ENCODE results near the gene GABBR2.

GABBR2 gene

DNA sequence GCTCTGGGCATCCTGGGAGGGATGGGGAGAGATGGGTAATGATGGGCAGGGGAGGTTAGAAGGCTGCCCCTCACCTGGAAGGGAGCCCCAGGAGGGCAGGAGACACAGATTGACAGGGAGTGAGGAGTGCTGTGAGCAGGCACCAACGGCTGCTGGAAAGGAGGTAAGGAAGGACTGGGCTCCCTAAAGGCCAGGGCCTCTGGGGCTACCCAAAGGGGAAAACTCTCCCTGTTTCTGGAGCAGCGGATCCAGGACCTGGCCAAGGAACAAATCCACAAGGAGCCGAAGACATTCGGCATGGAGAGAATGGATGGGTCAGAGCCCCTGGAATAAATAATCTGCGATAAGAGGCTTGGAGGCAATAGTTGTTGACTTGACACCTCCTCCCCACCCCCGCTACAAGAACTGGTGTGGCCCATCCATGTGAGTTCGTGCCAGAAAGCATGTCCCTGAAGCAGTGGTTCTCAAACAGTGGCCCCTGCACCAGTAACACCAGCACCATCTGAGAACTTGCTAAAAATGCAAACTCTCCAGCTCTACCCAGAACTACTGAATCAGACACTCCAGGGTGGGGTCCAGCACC lies 208.3 kb downstream of the GABBR2 start:
- no peaks in the 10 kb centered on the region for H3K36me3 Mint-ChIP-seq (ENCODE audit: low read depth)
- no peak overlapping the region for H3K4me3 Mint-ChIP-seq
- DNase-seq, result no peak
- H3K27me3 Mint-ChIP-seq, result peaks cover 16% of the 10 kb centered on the region
- no peaks in the 10 kb centered on the region for H3K9me3 Mint-ChIP-seq
- H3K4me1 Mint-ChIP-seq (ENCODE audit: low read depth), result no peaks in the 10 kb centered on the region
- H3K27ac Mint-ChIP-seq, result no peak overlapping the region

DNA sequence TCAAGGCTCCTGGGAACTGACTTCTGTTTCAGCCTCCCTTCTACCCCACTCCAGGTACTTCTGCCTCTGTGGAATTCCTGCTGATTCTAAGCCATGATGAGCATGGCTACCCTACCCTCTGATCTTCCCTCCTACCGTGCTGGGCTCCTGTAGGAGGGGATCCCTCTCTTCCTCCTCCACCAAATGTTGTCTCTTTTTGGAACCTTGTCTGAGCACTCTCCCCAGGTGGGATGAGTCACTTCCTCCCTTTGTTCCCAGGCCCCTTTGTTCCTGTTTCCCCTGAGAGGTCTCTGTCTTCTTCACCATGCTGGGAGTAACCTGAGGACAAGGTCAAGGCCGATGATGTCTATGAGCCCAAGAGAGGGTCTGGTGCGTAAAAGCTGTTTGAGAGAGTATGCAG lies 213.2 kb downstream of the GABBR2 start:
- Mint-ChIP-seq H3K27me3 (peaks cover 24% of the 10 kb centered on the region), H3K4me3 (no peak overlapping the region), H3K36me3 (ENCODE audit: low read depth) (no peaks in the 10 kb centered on the region), H3K9me3 (no peaks in the 10 kb centered on the region), H3K4me1 (ENCODE audit: low read depth) (no peaks in the 10 kb centered on the region), H3K27ac (no peak overlapping the region)
- no peak for DNase-seq

DNA sequence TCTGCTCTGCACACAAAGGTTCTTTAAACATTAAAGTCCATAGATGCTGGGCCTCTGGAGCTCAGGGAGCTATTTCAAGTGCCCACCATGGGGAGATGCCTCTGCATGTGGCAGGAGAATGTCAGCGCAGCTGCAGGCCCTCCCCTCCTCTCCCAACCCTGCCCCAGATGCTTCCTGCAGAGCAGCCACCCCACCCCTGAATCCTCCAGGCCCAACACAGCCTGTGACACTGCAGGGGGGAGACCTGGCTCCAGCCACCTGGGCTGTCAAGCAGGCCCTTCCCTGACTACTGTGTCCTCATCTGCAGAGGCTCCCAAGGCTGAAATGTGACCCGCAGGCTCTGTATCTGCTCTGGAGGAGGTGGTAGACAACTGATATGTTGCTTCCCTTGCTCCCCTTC lies 213.9 kb downstream of the GABBR2 start:
- Mint-ChIP-seq H3K9me3 (no peaks in the 10 kb centered on the region), H3K4me3 (no peak overlapping the region), H3K27ac (no peak overlapping the region), H3K4me1 (ENCODE audit: low read depth) (no peaks in the 10 kb centered on the region), H3K36me3 (ENCODE audit: low read depth) (no peaks in the 10 kb centered on the region), H3K27me3 (peaks cover 24% of the 10 kb centered on the region)
- DNase-seq, result no peak

DNA sequence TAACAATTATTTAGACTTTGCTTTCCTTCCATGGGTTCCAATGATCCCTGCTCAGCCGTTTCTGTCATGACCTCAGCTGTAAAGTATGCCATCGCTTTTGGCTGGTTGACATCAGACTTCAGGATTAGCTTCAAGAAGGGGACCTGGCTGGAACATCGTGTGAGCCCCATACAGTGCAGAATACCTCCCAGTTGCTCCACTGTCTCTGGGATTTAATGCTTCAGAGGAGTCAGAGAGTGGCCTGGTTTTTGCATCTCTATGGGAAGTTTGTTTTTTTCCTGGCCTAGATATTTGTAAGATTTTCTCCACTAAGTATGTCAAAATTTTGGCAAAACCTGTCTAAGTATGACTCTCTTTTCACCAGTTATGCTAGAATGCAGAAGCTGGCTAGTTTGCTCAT lies 216.9 kb downstream of the GABBR2 start:
- H3K9me3 Mint-ChIP-seq, result no peaks in the 10 kb centered on the region
- no peak overlapping the region for H3K4me3 Mint-ChIP-seq
- H3K27me3 Mint-ChIP-seq, result peaks cover 17% of the 10 kb centered on the region
- no peaks in the 10 kb centered on the region for H3K36me3 Mint-ChIP-seq (ENCODE audit: low read depth)
- no peak for DNase-seq
- no peak overlapping the region for H3K27ac Mint-ChIP-seq
- no peaks in the 10 kb centered on the region for H3K4me1 Mint-ChIP-seq (ENCODE audit: low read depth)

DNA sequence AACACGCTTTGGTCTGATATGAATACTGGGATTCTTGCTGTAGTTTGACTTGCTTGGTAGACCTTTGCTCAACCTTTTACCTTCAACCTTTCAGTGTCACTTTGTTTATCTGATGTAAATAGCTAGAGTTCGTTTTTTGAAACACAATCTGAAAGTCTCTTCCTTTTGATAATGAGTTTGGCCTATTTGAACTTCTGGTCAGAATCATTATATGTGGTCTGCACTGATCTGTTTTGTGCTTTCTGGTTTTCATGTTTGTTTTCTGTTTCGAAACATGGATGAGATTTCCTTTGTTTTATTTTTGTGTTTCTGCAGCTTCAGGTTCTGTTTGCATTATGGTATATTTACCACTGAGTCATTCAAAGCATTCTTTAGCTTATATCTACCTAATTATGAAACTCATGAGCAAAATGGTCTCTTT lies 217.5 kb downstream of the GABBR2 start:
- H3K9me3 Mint-ChIP-seq, result no peaks in the 10 kb centered on the region
- H3K36me3 Mint-ChIP-seq (ENCODE audit: low read depth), result no peaks in the 10 kb centered on the region
- peaks cover 17% of the 10 kb centered on the region for H3K27me3 Mint-ChIP-seq
- H3K27ac Mint-ChIP-seq, result no peak overlapping the region
- H3K4me3 Mint-ChIP-seq, result no peak overlapping the region
- DNase-seq, result no peak
- no peaks in the 10 kb centered on the region for H3K4me1 Mint-ChIP-seq (ENCODE audit: low read depth)

DNA sequence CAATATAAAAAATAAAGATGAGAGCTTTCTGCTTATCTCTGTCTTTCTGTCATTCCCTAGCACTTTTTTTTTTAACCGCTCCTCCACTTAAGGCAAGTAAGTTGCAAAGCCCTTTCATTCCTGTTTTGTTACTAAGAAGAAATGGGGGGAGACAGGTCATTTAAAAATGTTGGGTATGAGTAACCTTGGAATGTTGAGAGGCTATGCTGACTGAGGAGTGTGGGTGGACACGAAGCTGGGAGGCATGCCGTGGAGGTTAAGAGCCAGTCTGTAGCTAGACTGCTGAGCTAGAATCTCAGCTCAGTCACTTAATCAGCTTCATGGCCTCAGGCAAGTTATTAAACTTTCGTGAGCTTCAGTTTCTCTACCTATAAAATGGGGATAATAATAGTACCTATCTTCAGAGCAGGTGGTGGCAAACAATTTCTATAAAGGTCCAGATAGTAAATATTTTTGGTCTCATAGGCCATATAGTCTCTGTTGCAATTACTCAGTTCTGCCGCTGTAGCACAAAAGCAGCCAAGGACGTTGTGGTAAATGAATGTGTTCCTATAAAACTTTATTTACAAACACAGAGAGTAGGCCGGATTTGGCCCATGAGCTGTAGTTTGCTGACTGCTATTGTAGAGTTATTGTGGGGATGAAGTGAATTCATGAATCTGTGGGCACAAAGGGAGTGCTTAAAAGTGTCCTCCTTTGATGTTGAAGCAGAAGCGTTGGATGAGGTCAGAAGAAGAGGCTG lies 220.0 kb downstream of the GABBR2 start:
- Mint-ChIP-seq H3K27ac (no peak overlapping the region), H3K9me3 (no peaks in the 10 kb centered on the region), H3K4me3 (no peak overlapping the region), H3K36me3 (ENCODE audit: low read depth) (no peaks in the 10 kb centered on the region), H3K4me1 (ENCODE audit: low read depth) (no peaks in the 10 kb centered on the region), H3K27me3 (peaks cover 16% of the 10 kb centered on the region)
- no peak for DNase-seq

DNA sequence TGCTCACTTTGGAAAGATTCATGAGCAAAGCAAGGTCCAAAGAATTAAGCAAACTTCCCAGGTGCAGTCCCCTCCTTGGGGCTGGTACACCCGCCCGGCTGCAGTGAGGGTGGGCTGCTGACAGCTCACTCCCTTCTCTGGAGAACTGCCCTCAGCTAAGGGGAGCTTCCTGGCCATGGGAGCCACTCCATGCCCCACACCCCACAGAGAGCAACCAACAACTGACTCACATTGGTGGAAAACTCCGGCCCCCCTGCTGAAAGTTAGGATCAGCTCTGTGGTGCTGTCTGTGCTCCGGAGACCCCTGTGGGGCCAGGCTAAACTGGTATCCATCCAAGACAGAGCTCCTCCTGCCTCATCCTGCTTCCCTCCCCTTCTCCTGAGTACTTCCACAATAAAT lies 223.0 kb downstream of the GABBR2 start:
- Mint-ChIP-seq H3K9me3 (no peaks in the 10 kb centered on the region), H3K4me1 (ENCODE audit: low read depth) (no peaks in the 10 kb centered on the region), H3K27ac (no peak overlapping the region), H3K36me3 (ENCODE audit: low read depth) (no peaks in the 10 kb centered on the region), H3K27me3 (peaks cover 23% of the 10 kb centered on the region), H3K4me3 (no peak overlapping the region)
- DNase-seq, result no peak

DNA sequence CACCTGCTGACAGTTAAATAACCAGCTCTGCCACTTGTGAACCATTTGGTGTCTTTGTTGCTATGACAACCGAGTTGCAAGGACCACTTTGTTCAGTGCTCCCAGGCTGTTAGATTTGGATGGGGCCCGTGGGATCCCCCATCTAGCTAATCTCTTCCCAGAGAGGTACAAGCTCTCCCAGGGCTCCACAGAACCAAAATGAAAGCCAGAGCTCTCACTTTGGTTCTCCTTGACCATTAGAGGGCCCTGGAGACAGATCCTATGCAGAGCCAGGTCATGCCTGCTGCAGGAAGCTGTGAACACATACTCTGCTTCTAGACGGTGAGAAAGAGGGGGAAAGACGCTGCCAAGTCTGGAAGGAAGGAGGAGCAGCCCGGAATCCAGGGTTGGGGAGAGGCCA lies 224.6 kb downstream of the GABBR2 start:
- H3K4me1 Mint-ChIP-seq (ENCODE audit: low read depth), result no peaks in the 10 kb centered on the region
- no peak for DNase-seq
- H3K27me3 Mint-ChIP-seq, result peaks cover 34% of the 10 kb centered on the region
- H3K36me3 Mint-ChIP-seq (ENCODE audit: low read depth), result no peaks in the 10 kb centered on the region
- no peak overlapping the region for H3K27ac Mint-ChIP-seq
- H3K9me3 Mint-ChIP-seq, result no peaks in the 10 kb centered on the region
- H3K4me3 Mint-ChIP-seq, result no peak overlapping the region

DNA sequence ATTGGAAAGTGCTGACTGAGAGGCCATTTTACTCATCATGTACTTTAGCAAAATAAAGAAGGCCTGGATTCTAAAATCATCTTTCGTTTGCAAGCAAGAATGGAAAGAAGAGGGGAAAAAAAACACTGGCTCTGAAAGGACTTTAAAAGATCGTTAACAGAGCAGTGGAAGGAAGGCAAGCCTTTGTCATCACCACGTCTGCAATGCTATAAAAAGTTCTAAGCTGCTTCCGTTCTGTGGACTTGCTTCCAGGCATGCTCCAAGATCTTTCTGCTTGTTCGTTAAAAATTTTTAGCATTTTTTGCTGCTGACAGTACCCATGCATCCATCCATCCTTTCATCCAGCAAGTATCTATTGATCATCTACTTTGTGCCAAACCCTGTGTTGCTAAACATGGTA lies 226.5 kb downstream of the GABBR2 start:
- Mint-ChIP-seq H3K9me3 (no peaks in the 10 kb centered on the region), H3K4me3 (no peak overlapping the region), H3K4me1 (ENCODE audit: low read depth) (no peaks in the 10 kb centered on the region), H3K36me3 (ENCODE audit: low read depth) (no peaks in the 10 kb centered on the region), H3K27ac (no peak overlapping the region), H3K27me3 (peaks cover 37% of the 10 kb centered on the region)
- DNase-seq, result no peak

DNA sequence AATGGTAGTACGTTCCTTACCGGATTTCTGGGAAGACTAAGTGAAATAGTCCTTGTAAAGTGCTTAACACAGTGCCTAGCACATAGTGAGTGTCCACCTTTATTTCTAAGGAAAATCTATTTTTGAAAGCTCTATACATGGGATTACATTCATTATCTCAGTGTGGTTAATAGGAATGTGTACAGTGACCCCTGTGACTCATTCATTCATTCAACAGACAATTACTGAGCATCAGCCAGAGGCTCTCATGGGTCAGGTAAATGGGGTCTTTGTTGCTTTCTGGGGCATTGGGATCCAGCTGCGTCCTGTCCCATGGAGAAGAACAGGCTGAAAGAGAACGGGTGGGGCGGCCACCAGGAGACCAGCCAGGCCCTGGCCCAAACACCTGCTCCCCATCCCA lies 227.1 kb downstream of the GABBR2 start:
- Mint-ChIP-seq H3K9me3 (no peaks in the 10 kb centered on the region), H3K27ac (no peak overlapping the region), H3K36me3 (ENCODE audit: low read depth) (no peaks in the 10 kb centered on the region), H3K4me3 (no peak overlapping the region), H3K4me1 (ENCODE audit: low read depth) (no peaks in the 10 kb centered on the region), H3K27me3 (peaks cover 41% of the 10 kb centered on the region)
- no peak for DNase-seq

DNA sequence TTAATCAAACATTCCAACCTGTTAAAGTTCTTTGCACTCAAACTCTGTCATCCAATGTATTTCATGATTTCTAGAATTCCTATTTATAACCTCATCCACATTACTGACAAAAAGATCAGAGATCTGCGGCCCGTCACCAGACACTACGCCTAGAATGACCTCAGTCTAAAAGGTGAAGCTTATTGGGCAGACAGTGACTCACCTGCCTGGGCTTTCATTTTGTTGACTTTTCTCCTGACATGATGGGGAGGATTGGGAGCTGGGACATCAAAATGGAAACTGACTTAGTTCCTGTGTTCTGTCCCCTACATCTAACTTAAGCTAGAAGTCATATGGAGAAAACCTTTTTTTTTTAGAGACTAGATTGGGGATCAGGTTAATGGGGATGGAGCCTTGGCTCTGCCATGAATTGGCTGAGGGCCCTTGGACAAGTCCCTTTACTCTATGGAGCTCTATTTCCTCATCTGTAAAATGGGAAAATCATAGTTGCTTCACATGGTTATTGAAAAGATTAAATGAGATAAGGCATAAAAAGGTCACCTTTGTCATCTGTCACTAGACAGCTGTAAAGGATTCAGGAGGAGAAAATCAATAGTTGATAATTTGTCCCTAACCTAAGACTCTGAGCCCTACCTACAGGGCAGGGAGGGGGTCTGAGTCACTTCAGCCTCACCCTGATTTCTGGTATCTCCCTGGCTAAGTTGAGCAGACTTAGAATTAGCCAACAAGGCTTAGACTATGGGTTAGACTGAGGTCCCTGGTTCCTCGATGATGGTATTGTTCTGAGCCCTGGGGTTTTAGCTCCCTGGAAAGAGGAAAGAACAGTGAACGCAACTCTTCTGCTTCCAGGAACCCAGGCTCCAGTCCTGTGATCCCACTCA lies 228.5 kb downstream of the GABBR2 start:
- Mint-ChIP-seq H3K4me1 (ENCODE audit: low read depth) (no peaks in the 10 kb centered on the region), H3K36me3 (ENCODE audit: low read depth) (no peaks in the 10 kb centered on the region), H3K9me3 (no peaks in the 10 kb centered on the region), H3K27ac (no peak overlapping the region), H3K27me3 (peaks cover 37% of the 10 kb centered on the region), H3K4me3 (no peak overlapping the region)
- no peak for DNase-seq

DNA sequence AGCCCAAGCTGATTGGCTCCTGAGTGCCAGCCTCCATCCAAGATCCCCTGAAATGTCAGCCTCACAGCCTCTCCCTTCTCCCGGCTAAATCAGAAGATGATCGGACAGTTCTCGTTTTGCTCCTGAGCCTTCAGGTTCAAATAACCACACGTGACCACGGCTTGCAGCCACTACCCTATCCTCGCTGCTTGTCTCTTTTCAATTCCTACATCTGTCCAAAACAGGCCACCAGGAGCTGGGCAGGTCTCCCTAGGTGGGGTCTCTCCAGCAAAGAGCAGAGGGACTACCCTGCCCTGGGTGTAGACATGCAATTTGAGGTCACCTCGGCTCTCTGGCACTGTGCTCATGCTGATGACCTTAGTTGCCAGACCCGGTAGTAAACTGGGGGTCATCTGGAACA lies 229.3 kb downstream of the GABBR2 start:
- Mint-ChIP-seq H3K36me3 (ENCODE audit: low read depth) (no peaks in the 10 kb centered on the region), H3K27me3 (peaks cover 40% of the 10 kb centered on the region), H3K4me1 (ENCODE audit: low read depth) (no peaks in the 10 kb centered on the region), H3K27ac (no peak overlapping the region), H3K4me3 (no peak overlapping the region), H3K9me3 (no peaks in the 10 kb centered on the region)
- DNase-seq, result no peak

DNA sequence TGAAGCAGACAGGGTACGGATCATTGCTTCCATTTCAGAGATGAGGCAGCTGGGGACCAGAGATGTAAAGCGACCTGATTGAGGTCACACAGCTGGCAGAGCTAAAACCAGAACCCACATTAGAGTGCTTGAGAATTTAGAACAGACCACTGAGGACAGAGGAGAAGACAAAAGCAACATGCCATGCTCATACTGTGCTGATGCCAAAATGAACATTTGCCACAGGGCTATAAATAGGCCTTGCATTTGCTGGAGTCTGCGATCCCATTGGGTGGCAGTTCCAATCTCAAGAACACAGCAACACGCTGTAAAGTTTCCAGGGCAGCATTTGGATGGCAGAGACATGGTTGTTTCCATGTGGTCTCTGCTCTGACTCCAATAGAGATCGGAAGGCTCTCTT lies 230.9 kb downstream of the GABBR2 start:
- no peaks in the 10 kb centered on the region for H3K36me3 Mint-ChIP-seq (ENCODE audit: low read depth)
- H3K4me1 Mint-ChIP-seq (ENCODE audit: low read depth), result no peaks in the 10 kb centered on the region
- no peak overlapping the region for H3K27ac Mint-ChIP-seq
- H3K4me3 Mint-ChIP-seq, result no peak overlapping the region
- peaks cover 29% of the 10 kb centered on the region for H3K27me3 Mint-ChIP-seq
- no peaks in the 10 kb centered on the region for H3K9me3 Mint-ChIP-seq
- DNase-seq, result no peak

DNA sequence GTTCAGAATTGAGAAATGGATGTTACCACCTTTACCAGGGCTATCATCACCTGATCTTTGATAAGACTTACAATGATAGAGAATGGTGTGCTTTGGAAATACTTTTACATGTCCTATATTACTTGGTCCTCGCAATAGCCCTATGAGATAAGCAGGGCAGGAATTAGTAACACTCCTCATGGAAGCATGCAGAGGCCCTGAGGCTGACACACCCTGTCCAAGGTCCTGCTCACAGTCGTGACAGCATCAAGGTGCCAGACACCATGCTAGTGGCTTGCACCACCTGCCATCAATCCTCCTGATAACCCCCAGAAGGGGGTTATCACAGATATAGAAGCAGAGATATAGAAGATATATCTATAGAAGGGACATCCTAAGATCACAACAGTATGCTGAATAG lies 236.5 kb downstream of the GABBR2 start:
- no peaks in the 10 kb centered on the region for H3K4me1 Mint-ChIP-seq (ENCODE audit: low read depth)
- H3K27me3 Mint-ChIP-seq, result peaks cover 21% of the 10 kb centered on the region
- H3K36me3 Mint-ChIP-seq (ENCODE audit: low read depth), result no peaks in the 10 kb centered on the region
- H3K4me3 Mint-ChIP-seq, result no peak overlapping the region
- H3K27ac Mint-ChIP-seq, result no peak overlapping the region
- H3K9me3 Mint-ChIP-seq, result no peaks in the 10 kb centered on the region
- DNase-seq, result no peak

DNA sequence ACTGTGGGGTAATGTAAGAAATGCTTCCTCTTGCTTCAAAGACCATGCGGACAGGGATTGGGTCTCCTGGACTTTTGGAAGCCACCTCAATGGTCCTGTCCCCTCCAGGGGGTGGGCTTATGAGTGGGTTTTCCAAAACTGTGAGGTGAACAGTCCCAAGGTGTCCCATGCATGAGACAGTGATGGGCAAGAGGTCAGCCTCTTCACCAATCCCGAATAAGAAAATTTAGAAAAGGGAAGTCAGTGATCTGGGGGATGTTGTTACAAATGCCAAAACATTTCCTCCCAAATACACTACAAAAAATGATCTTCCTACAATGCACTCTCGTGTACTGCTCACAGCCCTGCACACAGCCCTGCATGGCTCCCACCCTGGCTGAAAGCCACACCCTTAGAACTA lies 237.6 kb downstream of the GABBR2 start:
- H3K27ac Mint-ChIP-seq, result no peak overlapping the region
- H3K4me3 Mint-ChIP-seq, result no peak overlapping the region
- no peaks in the 10 kb centered on the region for H3K36me3 Mint-ChIP-seq (ENCODE audit: low read depth)
- H3K27me3 Mint-ChIP-seq, result peaks cover 18% of the 10 kb centered on the region
- no peaks in the 10 kb centered on the region for H3K4me1 Mint-ChIP-seq (ENCODE audit: low read depth)
- no peak for DNase-seq
- no peaks in the 10 kb centered on the region for H3K9me3 Mint-ChIP-seq

Measured in activated T-cell treated with anti-CD3 and anti-CD28 coated beads, Interleukin-2, amount 50 U/mL, for 24 hours (primary cell).